Endometrium (tissue), 2 donors: Measurements from ENCODE around the gene CRHR2.

Experiments
- FAIRE-seq: peaks from 2 replicates; lab custom pipeline; 2012; peaks lifted over from hg19 to GRCh38; lab: Jason Lieb, UNC
- donor health status: control.
- donor health status: control.

The CRHR2 gene

GRCh38 chr7:30706908-30707307, 24.7 kb upstream of the CRHR2 start:
- FAIRE-seq = no peak

- no peak for FAIRE-seq
These were observed 24.1 kb upstream of the CRHR2 start for GRCh38 chr7:30706316-30706715.

GRCh38 chr7:30705596-30705995, 23.3 kb upstream of the CRHR2 start:
- no peak for FAIRE-seq

GRCh38 chr7:30705008-30705407, 22.8 kb upstream of the CRHR2 start:
- no peak for FAIRE-seq

- FAIRE-seq = no peak
These were observed 21.5 kb upstream of the CRHR2 start for GRCh38 chr7:30703756-30704155.

GRCh38 chr7:30702200-30702599, 19.9 kb upstream of the CRHR2 start:
- FAIRE-seq = no peak

GRCh38 chr7:30700941-30701340, 18.7 kb upstream of the CRHR2 start:
- FAIRE-seq = no peak

- no peak for FAIRE-seq
These were observed 17.6 kb upstream of the CRHR2 start for GRCh38 chr7:30699706-30700495.

GRCh38 chr7:30698481-30698880, 16.2 kb upstream of the CRHR2 start:
- FAIRE-seq = no peak

- no peak for FAIRE-seq
These were observed 15.6 kb upstream of the CRHR2 start for GRCh38 chr7:30697719-30698460.

GRCh38 chr7:30694774-30695721, 12.8 kb upstream of the CRHR2 start:
- FAIRE-seq = no peak

- FAIRE-seq = no peak
These were observed 12.0 kb upstream of the CRHR2 start for GRCh38 chr7:30694218-30694745.

- no peak for FAIRE-seq
These were observed 10.6 kb upstream of the CRHR2 start for GRCh38 chr7:30692882-30693281.

- FAIRE-seq = no peak
These were observed 10.2 kb upstream of the CRHR2 start for GRCh38 chr7:30692438-30692837.

GRCh38 chr7:30690011-30690410, 7.8 kb upstream of the CRHR2 start:
- no peak for FAIRE-seq

GRCh38 chr7:30688718-30689221, 6.5 kb upstream of the CRHR2 start:
- no peak for FAIRE-seq

GRCh38 chr7:30687604-30688003, 5.3 kb upstream of the CRHR2 start:
- FAIRE-seq = no peak

GRCh38 chr7:30684351-30684750, 2.1 kb upstream of the CRHR2 start:
- FAIRE-seq = no peak

- FAIRE-seq = no peak
These were observed 1.6 kb upstream of the CRHR2 start for GRCh38 chr7:30683816-30684215.

GRCh38 chr7:30683306-30683705, 1.1 kb upstream of the CRHR2 start:
- no peak for FAIRE-seq

GRCh38 chr7:30681815-30682211, 443 bp downstream of the CRHR2 start:
- no peak for FAIRE-seq

- no peak for FAIRE-seq
These were observed 892 bp downstream of the CRHR2 start for GRCh38 chr7:30681331-30681797.
